ENCODE results near the gene TAS2R60.

DNA sequence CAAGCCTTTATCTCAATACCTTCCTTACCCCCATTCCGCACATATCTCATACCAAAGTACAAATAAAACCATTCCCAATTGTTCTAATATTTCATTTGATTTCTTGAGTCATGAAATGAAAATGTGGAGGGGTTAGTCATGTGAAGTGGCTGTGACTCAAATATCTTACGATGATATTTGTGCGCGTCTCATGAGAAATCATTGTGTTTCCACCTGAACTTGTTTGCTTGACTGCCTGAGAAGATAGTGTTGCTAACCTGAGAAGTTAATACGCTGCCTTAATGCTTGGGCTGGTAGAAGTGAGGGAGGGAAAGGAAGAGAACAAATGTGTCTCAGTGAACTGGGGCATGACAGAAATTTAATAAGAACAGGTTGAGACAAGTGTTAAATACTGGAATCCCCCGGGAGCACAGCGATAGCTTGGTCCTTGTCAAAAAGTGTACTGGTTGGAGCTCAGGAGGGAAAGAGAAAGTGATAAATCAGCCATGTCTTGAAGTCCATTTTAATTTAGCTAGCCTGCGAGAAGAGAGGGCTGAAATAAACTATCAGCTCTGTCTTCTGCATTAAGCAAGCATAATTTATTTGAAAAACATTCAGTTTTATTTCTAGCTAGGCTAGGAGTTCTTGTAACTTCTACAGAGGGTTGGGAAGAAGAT is 27.4 kb upstream of the TAS2R60 start:
- TF ChIP-seq, protein P1, sequence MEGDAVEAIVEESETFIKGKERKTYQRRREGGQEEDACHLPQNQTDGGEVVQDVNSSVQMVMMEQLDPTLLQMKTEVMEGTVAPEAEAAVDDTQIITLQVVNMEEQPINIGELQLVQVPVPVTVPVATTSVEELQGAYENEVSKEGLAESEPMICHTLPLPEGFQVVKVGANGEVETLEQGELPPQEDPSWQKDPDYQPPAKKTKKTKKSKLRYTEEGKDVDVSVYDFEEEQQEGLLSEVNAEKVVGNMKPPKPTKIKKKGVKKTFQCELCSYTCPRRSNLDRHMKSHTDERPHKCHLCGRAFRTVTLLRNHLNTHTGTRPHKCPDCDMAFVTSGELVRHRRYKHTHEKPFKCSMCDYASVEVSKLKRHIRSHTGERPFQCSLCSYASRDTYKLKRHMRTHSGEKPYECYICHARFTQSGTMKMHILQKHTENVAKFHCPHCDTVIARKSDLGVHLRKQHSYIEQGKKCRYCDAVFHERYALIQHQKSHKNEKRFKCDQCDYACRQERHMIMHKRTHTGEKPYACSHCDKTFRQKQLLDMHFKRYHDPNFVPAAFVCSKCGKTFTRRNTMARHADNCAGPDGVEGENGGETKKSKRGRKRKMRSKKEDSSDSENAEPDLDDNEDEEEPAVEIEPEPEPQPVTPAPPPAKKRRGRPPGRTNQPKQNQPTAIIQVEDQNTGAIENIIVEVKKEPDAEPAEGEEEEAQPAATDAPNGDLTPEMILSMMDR (conservative IDR thresholded peaks at IDR 0.05; ENCODE audit: low read length): no peak
- no peak for TF ChIP-seq EZH2phosphoT487 (IDR thresholded peaks at IDR 0.05; ENCODE audit: borderline replicate concordance, low read depth, low read length)

Data from OCI-LY7 (cell line).